HL-60 (cell line): Measurements from ENCODE around the gene FKBP9.

ENCODE experiments used
- DNase-seq, 2 experiments: peaks; one replicate each; pipeline ENCODE4 v3.0.0-alpha.2; 2010 to 2020; ENCODE audit warnings: low read depth in 1 of 2, low spot score in 1 of 2
- H3K27ac ChIP-seq: fragments of 250-450 bp; sonication (Bioruptor Pico); replicated peaks from 2 replicates; pipeline ENCODE4 v1.5.1; 2020; ENCODE audit warnings: mild to moderate bottlenecking, moderate library complexity
- H3K27me3 ChIP-seq: fragments of 250-450 bp; sonication (Bioruptor Pico); 2 replicates; pipeline ENCODE4 v1.5.1; 2021; ENCODE audit warnings: mild to moderate bottlenecking, moderate library complexity; ENCODE audit not compliant: insufficient read depth, poor library complexity, severe bottlenecking
- H3K4me3 ChIP-seq: replicated peaks from 2 replicates; pipeline ENCODE4 v1.5.1; 2011; ENCODE audit warnings: mild to moderate bottlenecking, control low read depth, low read length; ENCODE audit not compliant: insufficient read depth
- GABPA ChIP-seq: IDR thresholded peaks from 2 replicates; pipeline ENCODE4 v1.6.1; 2012; ENCODE audit warnings: low read depth
- POLR2AphosphoS5 ChIP-seq: IDR thresholded peaks from 2 replicates; pipeline ENCODE4 v1.6.1; 2012; ENCODE audit warnings: low read depth
- SPI1 ChIP-seq: IDR thresholded peaks from 2 replicates; pipeline ENCODE4 v1.6.1; 2012; ENCODE audit warnings: low read depth, mild to moderate bottlenecking, borderline replicate concordance
- TF ChIP-seq, protein P1 (sequence below): IDR thresholded peaks from one replicate; pipeline ENCODE4 v1.5.1; 2011; ENCODE audit warnings: low read length, control low read depth, inconsistent platforms; ENCODE audit not compliant: insufficient read depth
- TF ChIP-seq, protein P2 (sequence below): IDR thresholded peaks from 2 replicates; pipeline ENCODE4 v1.6.1; 2012; ENCODE audit warnings: low read depth; ENCODE audit not compliant: insufficient replicate concordance

FKBP9 gene

DNA sequence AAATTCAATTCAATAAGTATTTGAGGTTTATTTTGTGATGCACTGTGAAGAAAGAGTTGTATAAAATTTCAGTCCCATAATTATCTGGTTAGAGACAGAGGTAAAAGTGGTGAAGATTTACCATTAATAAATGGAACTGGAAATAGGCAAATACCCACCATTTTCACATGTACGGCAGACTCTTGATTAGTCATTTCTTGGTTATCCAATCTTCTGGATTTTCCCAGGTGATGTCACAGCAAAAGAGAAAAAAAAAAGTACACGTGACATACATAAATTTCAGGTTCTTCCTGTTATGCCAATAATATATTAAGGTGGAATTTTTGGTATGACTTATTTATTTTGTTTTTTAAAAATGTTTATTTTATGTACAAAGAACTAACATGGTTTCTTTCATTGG is 78.5 kb downstream of the FKBP9 start:
- Histone ChIP-seq H3K4me3 (no peak overlapping the region), H3K27ac (no peak overlapping the region), H3K27me3 (no peaks in the 10 kb centered on the region)
- TF ChIP-seq, protein P1, sequence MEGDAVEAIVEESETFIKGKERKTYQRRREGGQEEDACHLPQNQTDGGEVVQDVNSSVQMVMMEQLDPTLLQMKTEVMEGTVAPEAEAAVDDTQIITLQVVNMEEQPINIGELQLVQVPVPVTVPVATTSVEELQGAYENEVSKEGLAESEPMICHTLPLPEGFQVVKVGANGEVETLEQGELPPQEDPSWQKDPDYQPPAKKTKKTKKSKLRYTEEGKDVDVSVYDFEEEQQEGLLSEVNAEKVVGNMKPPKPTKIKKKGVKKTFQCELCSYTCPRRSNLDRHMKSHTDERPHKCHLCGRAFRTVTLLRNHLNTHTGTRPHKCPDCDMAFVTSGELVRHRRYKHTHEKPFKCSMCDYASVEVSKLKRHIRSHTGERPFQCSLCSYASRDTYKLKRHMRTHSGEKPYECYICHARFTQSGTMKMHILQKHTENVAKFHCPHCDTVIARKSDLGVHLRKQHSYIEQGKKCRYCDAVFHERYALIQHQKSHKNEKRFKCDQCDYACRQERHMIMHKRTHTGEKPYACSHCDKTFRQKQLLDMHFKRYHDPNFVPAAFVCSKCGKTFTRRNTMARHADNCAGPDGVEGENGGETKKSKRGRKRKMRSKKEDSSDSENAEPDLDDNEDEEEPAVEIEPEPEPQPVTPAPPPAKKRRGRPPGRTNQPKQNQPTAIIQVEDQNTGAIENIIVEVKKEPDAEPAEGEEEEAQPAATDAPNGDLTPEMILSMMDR: no peak
- TF ChIP-seq GABPA (no peak), POLR2AphosphoS5 (no peak)
- no peak for DNase-seq

- Histone ChIP-seq H3K27me3 (no peaks in the 10 kb centered on the region), H3K27ac (no peak overlapping the region), H3K4me3 (no peak overlapping the region)
- no peak for DNase-seq
- TF ChIP-seq POLR2AphosphoS5 (no peak), SPI1 (no peak), GABPA (no peak)
- TF ChIP-seq, protein P1: no peak
- TF ChIP-seq, protein P2, sequence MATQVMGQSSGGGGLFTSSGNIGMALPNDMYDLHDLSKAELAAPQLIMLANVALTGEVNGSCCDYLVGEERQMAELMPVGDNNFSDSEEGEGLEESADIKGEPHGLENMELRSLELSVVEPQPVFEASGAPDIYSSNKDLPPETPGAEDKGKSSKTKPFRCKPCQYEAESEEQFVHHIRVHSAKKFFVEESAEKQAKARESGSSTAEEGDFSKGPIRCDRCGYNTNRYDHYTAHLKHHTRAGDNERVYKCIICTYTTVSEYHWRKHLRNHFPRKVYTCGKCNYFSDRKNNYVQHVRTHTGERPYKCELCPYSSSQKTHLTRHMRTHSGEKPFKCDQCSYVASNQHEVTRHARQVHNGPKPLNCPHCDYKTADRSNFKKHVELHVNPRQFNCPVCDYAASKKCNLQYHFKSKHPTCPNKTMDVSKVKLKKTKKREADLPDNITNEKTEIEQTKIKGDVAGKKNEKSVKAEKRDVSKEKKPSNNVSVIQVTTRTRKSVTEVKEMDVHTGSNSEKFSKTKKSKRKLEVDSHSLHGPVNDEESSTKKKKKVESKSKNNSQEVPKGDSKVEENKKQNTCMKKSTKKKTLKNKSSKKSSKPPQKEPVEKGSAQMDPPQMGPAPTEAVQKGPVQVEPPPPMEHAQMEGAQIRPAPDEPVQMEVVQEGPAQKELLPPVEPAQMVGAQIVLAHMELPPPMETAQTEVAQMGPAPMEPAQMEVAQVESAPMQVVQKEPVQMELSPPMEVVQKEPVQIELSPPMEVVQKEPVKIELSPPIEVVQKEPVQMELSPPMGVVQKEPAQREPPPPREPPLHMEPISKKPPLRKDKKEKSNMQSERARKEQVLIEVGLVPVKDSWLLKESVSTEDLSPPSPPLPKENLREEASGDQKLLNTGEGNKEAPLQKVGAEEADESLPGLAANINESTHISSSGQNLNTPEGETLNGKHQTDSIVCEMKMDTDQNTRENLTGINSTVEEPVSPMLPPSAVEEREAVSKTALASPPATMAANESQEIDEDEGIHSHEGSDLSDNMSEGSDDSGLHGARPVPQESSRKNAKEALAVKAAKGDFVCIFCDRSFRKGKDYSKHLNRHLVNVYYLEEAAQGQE: no peak
Observed at GRCh38 chr7:33038639-33039038, 81.4 kb downstream of the FKBP9 start.

DNA sequence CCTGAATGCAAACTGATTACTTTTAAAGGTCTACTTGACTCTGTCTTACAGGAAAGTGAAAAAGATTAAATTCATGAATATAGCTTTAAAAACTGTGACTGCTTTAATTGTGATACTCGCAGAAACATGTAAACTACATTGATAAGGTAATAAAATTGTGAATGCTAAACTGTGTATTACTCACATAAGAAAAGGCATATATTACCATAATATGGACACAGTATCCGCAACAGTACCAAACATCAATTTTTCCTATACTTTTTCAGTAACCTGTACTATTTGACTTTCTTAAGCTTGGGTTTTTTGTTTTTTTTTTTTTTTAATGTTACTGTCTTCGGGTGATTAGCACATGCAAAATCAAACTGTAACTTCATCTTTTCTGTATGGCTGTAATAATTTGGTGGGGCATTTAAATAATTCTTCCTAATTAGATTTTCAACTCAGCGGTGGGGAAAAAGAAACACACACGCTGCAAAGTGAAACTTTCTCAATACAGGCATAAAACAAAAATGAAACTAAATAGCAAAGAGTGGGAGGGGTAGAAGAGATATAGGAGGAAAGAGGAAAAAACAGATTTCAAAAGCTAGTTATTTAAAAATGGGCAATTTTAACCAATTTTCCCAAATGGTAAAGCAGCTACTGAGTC is 82.1 kb downstream of the FKBP9 start:
- DNase-seq: no peak
- Histone ChIP-seq H3K27ac (no peak overlapping the region), H3K27me3 (no peaks in the 10 kb centered on the region), H3K4me3 (no peak overlapping the region)
- TF ChIP-seq, protein P1: no peak
- TF ChIP-seq GABPA (no peak), SPI1 (no peak), POLR2AphosphoS5 (no peak)
- TF ChIP-seq, protein P2: no peak

- TF ChIP-seq GABPA (no peak), POLR2AphosphoS5 (no peak), SPI1 (no peak)
- TF ChIP-seq, protein P1: no peak
- TF ChIP-seq, protein P2: no peak
- Histone ChIP-seq H3K27ac (no peak overlapping the region), H3K27me3 (no peaks in the 10 kb centered on the region), H3K4me3 (no peak overlapping the region)
- no peak for DNase-seq
Observed at GRCh38 chr7:33039903-33040292, 82.7 kb downstream of the FKBP9 start.
